ENCODE measurements around the gene GPAM. TPM values are rescaled to one million over a fixed set of nuclear protein-coding genes. Genes with fewer than 3 reads are reported as not detected.
"Not testable (repeated sequence)": the region's sequence is repeated elsewhere in the genome, so short reads cannot be mapped to it uniquely, and the experiment has no call there.

Gene GPAM
- total RNA-seq, 1 experiment from 2014 or later = 5.0 TPM

DNA sequence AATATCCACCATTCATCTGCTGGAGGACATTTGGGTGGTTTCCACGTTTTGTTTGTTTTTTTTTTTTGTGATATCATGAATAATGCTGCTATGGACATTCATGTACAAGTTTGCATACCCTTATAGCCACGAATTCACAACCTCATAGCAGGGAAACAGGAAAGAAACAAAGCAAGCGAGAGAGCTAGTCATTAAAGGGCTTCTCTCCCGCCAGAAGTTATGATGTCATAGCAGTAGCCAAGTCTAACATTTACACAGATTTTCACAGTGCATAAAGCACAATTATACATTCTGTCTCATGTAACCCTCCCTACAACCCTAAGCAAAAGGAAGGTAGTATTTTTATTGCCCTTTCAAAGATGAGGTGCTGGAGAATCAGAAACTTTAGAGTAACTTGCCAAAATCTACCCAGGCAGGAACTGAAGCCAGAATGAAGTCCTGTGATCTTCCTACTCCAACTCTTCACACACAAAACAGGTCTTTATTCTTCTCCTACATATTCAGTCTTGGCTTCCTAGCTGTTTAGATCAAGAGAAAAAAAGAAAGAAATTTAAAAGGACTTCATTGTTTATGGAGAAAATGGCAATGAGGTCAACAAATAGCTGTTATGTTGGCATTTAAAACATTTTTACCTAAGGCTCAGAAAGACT is 33.9 kb upstream of the GPAM start:
- in situ Hi-C loops (cut with HindIII; ENCODE audit: low pct_unique_long_range_greater_than_20kb, low sequenced_read_pairs) = no loop called here
- DNase-seq (ENCODE audit: low read depth) = no peak

DNA sequence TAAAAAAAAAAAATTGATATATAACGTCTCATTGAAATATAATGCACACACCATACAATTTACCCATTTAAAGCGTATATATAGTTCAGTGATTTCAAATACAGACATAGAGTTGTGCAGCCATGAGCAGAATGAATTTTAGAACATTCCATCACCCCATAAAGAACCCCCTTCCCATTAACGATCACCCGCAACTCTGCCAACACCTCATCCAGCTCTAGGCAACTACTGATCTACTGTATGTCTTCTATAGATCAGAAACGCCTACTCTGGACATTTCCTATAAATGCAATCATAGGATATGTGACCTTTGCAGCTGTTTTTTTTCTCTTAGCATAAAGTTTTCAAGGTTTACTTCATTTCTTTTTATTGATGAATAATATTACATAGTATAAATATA is 33.4 kb upstream of the GPAM start:
- DNase-seq (ENCODE audit: low read depth) = no peak
- in situ Hi-C loops (cut with HindIII; ENCODE audit: low pct_unique_long_range_greater_than_20kb, low sequenced_read_pairs) = no loop called here

DNA sequence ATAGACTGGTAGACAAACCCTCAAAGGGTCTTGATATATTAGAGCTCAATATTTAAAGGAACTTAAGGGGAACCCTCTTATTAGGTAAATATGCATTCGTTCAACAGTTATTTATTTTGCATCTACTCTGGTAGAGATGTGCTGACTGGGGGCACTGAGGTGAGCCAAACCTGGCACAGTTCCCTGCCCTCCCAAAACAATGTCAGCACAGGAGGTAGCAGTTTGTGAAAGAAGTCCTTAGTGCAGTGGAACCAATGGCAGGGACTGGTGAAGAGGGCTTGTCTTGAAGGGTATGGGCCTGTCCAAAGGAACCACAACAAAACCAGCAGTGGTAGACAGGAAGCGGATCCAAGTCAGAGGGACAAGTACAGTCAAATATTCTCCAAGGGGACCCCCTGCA is 32.6 kb upstream of the GPAM start:
- DNase-seq (ENCODE audit: low read depth) = no peak
- in situ Hi-C loops (cut with HindIII; ENCODE audit: low pct_unique_long_range_greater_than_20kb, low sequenced_read_pairs) = no loop called here

DNA sequence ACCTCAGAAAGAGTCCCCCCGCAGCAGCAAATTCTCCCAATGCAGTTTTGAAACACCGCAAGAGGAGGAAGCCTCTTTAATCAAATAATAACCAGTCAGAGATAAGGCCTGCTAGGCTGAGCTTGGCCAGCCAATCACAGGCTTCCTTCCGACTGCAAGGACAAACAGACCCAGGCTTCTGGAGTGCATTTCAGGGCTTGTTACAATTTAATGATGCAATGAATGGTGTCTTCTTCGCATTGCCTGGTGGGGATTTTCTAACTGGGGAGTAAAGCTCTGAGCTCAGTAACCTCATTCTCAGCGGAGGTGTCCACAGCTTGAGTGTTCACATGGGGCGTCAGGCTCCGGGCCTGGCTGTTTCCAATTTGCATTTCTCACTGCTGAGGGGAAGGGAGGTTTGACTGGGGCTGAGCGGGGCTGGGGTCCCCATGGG is 31.8 kb upstream of the GPAM start:
- in situ Hi-C loops (cut with HindIII; ENCODE audit: low pct_unique_long_range_greater_than_20kb, low sequenced_read_pairs) = no loop called here
- no peak for DNase-seq (ENCODE audit: low read depth)

DNA sequence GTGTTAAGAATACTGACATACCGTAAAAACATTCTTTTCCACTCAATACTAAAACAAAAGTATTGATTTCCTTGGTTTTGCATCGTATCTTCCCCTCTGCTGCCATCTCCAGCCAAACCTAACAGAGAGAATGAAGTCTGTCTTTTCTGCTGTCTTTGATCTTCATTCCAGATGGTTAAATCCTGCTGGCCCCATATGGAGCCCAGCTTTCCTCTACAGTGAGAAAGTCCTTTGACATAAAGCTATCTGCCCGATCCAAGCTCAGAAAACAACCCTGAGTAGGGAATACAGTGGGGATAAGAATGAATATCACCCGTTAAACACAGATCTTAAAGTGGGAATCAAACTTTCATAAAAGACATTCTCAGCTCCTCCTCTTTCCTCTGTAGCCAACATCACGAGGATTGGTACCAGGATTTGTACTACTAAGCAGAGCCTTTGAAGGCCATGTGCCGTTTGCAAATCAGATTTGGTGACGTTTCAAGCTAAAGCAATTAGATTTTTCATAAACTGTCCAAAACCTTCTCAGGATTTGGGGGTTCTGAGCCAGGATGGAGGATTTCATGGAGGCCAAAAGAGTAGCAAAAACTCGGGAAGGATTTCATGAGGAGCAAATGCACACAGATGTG is 30.8 kb upstream of the GPAM start:
- in situ Hi-C loops (cut with HindIII; ENCODE audit: low pct_unique_long_range_greater_than_20kb, low sequenced_read_pairs) = no loop called here
- no peak for DNase-seq (ENCODE audit: low read depth)

DNA sequence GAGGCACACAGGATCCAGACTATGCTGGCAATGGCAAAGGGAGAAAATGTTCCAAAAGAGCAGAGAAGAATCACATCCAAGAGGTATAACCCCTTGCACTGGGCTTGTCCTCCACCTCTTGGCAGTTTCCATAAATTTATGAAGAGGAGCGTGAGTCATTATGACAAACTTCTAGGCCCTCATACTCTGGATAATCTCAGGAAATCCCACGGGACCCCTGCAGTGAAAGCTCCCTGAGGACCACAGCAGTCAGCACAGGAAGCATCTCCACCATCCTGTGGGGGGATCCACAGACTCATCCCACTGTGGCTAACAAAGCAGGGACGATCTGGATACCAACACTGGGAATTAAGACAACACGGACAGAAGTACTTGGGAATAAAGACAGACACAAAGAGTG is 30.3 kb upstream of the GPAM start:
- in situ Hi-C loops (cut with HindIII; ENCODE audit: low pct_unique_long_range_greater_than_20kb, low sequenced_read_pairs) = no loop called here
- DNase-seq (ENCODE audit: low read depth) = no peak

DNA sequence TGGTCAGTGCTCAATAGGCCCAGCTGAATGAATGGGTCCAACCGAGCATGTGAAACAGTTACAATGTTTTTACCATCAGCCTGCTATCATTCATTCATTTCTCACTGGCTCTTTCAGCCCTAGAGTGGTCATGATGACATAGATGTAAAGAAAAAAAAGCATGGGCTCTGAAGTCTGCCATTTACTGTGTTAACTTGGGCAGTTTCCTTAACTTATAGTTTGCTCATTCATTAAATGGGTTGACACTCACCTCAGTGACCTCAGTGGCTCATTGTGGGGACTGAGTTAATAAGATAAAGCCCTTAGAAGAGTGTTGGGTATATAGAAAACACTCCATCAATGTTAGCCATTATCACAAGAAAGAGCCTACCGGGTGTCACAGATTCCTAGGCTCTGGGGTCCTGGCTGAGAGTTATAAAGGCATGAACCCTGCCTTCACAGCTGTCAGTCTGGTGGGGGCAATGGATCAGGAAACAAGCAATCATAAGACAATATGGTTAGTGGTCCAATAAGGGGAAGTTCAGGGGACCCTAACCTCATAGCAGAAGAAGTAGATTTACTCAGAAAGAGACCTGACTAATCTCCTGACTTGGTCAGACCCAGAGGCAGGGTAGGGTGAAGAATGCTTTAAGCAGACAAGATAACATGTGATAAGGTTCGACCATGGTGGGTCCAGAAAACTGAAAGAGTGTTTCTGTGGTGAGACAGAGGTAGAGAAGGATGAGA is 29.7 kb upstream of the GPAM start:
- no peak for DNase-seq (ENCODE audit: low read depth)

DNA sequence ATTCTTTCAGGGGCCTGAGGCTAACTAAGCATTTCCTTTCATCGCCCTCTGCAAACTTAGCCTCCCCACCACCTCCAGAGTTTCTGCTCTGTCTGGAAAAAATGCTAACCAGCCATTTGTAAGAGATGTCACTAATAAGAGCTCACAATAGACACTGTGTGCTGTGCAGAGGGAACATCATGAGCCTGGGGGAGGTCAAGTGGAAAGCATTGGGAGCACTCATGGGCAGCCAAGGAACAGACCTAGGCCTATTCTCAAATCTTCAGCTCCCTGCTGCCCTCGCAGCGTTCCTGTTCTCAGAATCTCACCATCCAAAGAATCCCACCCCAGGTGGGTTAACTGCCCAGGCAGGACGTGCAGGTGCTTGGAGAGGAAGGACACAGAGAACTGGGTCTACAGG is 27.1 kb upstream of the GPAM start:
- no peak for DNase-seq (ENCODE audit: low read depth)
- in situ Hi-C loops (cut with HindIII; ENCODE audit: low pct_unique_long_range_greater_than_20kb, low sequenced_read_pairs) = no loop called here

More for the DNA sequence above, 29.7 kb upstream of the GPAM start:
- in situ Hi-C loops (cut with HindIII; ENCODE audit: low pct_unique_long_range_greater_than_20kb, low sequenced_read_pairs) = no loop called here

DNA sequence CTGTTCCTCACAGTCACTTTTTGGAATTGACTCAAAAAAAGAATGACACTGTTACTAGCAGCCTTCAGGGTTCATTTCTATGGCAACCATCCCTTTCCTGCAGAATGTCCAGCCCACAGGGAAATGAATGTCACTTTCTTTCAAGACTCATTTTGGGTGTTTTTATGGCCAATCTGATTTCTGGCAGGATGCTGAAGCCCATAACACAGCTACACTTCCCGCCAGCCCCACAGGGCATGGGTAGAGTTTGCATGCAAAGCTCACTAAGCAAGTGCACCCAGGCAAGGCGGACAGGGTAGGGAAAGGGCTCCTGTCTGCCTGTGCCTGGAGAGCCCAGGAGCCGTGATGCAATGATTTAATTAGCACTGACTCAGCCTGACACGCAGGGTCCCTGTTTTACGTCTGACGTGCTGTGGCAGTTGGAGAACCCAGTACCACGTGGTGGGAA is 26.1 kb upstream of the GPAM start:
- in situ Hi-C loops (cut with HindIII; ENCODE audit: low pct_unique_long_range_greater_than_20kb, low sequenced_read_pairs) = no loop called here
- DNase-seq (ENCODE audit: low read depth) = no peak

DNA sequence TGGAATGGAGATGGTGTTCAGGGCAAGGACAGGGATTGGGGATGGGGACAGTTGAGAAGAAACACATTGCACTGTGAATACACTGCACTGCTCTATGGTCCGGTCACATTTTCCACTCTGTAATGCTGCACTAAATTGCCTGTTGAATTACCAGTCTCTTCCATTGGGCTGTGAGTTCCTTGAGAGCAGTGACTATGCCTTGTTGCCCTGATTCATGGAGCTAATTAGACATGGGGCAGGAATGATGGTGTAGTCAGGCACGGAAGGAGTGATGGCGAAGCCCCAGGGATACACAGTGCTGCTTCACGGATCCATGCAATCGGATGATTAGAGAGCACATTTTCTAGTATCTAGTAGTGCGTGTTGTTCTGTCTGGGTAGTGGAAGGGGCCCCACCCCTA is 25.4 kb upstream of the GPAM start:
- in situ Hi-C loops (cut with HindIII; ENCODE audit: low pct_unique_long_range_greater_than_20kb, low sequenced_read_pairs) = no loop called here
- no peak for DNase-seq (ENCODE audit: low read depth)

DNA sequence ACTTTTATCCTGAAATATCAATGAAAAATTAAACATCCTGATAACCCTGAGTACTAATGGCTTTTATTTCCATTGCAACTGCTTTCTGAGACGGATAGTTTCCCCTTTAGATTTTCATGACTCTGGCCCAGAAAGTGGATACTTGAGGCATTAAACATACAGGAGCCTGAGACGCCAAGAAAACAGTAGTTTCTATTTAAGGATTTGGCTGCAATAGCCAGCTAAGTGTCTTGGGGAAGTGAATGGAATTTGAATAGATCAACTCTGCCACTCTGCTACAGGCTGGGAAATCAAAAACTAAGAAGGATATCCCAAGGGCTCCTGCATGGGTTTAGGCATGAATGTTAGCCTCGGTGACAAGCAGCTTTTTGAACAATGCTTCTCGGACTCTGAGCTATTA is 24.7 kb upstream of the GPAM start:
- no peak for DNase-seq (ENCODE audit: low read depth)
- in situ Hi-C loops (cut with HindIII; ENCODE audit: low pct_unique_long_range_greater_than_20kb, low sequenced_read_pairs) = no loop called here

DNA sequence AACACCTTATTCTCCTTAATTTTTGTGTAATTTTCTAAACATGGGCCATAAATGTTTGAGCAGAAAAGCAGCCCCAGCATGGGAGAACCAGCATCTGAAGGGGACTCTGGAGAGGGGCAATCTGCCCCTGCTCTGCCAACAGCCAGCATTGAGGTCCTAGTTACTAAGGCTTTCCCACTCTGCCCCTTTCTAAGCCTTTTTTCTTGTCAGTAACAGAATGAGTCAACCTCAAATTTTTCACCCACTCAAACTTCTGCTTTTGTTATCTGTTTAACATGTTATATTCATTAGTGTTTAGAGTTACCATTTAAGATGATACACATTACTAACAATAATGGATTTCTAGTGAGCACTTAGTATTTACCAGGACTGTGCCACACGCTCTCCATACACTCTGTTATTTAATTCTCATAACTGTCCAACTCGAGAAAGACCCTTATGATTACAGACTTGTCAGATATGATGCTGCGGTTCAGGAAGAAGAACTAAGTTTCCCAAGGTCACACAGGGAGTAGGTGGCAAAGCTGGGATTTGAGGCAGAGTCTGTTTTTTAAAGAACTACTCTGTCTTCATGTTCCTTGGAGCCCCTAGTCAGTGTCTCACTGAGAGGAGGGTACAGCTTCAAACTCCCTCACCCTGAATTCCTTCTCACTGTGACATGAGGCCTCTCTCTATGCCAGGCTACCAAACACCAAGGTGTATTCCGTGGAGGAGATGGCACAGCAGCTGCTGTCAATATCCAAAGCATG is 19.9 kb upstream of the GPAM start:
- no peak for DNase-seq (ENCODE audit: low read depth)
- in situ Hi-C loops (cut with HindIII; ENCODE audit: low pct_unique_long_range_greater_than_20kb, low sequenced_read_pairs) = no loop called here

DNA sequence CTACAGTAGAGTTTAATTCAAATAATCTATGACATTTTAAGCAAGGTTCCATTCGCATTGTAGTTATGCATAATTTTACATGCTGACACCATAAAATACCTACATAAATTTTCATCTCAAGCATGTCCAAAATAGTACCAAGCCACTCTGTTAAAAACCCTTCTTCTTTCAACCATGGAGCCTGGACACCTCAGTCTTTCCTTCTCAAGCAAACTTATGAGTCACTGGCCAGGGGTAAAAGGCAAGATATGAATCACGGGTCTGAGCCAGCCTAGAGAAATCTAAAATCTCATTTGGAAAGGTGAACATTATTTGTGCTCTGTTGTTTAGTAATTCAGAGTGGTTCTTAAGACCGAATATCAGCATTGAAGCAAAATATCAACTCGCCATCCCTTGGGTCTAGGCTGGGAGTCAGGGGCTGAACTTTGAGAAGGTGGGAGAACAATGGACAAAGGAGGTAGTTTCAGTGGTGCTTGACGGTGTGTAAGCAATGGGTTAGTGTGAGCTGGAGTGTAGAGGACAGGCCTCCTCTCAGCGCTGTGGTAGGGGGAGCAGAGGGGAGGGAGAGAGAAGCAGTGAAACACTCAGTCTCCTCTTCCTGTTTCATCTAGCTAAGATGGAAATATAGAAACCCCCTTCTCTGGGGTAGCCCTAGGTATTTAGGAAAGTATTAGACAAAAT is 19.1 kb upstream of the GPAM start:
- in situ Hi-C loops (cut with HindIII; ENCODE audit: low pct_unique_long_range_greater_than_20kb, low sequenced_read_pairs) = no loop called here
- DNase-seq (ENCODE audit: low read depth) = no peak

DNA sequence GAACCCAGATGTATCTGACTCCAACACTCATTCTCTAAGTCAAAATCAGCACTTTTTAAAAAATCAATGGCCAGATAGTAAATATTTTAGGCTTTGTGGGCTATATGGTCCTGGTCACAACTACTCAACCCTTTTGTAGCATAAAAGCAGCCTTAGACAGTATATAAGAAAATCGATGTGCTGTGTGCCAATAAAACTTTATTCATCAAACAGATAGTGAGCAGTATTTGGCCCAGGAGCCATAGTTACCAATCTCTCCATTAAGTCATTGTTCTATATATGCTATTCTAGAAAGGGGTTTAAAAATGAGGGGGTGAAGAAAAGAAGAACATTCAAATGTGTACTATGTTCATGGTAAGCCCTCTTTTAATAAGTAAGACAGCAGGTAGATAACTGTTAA is 18.5 kb upstream of the GPAM start:
- no peak for DNase-seq (ENCODE audit: low read depth)
- in situ Hi-C loops (cut with HindIII; ENCODE audit: low pct_unique_long_range_greater_than_20kb, low sequenced_read_pairs) = no loop called here

DNA sequence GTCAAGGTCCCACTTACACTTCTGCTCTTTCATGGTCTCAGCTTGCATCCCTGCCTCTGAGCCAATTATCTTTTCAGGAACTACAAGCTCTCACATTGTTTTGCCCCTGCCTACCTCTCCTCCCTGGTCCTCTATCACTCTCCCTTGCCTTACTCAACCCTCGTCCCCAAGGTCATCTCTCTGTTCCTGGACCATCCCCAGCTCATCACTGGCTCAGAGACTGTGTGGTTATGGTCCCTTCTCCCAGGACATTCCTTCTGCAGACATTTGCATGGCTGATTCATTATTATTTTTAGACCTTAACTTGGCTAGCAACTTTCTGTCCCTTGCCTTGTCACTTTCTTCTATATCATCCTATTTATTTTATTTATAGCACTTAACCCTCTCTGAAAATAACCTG is 17.8 kb upstream of the GPAM start:
- in situ Hi-C loops (cut with HindIII; ENCODE audit: low pct_unique_long_range_greater_than_20kb, low sequenced_read_pairs) = no loop called here
- DNase-seq (ENCODE audit: low read depth) = no peak

DNA sequence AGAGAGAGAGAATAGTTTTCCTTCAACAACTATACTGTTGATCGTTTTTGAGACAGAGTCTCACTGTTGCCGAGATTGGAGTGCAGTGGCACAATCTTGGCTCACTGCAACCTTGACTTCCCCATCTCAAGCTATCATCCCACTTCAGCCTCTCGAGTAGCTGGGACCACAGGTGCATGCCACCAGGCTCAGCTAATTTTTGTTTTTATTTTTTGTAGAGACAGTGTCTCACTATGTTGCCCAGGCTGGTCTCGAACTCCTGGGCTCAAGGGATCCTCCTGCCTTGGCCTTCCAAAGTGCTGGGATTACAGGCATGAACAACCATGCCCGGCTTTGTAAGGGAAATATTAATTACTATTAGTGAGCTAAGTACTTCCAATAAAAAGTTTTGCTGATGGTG is 16.7 kb upstream of the GPAM start:
- DNase-seq (ENCODE audit: low read depth); in situ Hi-C loops (cut with HindIII; ENCODE audit: low pct_unique_long_range_greater_than_20kb, low sequenced_read_pairs): not testable (repeated sequence)

DNA sequence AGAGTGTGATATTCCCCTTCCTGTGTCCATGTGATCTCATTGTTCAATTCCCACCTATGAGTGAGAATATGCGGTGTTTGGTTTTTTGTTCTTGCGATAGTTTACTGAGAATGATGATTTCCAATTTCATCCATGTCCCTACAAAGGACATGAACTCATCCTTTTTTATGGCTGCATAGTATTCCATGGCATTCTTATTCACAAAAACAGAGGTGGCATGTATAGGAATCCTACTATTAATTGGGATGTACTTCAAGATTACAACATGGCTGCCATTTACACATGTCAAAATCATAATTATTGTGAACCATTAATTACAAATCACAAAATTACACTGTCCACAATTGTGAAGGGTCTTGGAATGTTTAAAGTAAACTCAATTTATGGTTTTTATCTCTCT is 14.1 kb upstream of the GPAM start:
- in situ Hi-C loops (cut with HindIII; ENCODE audit: low pct_unique_long_range_greater_than_20kb, low sequenced_read_pairs); DNase-seq (ENCODE audit: low read depth): not testable (repeated sequence)

DNA sequence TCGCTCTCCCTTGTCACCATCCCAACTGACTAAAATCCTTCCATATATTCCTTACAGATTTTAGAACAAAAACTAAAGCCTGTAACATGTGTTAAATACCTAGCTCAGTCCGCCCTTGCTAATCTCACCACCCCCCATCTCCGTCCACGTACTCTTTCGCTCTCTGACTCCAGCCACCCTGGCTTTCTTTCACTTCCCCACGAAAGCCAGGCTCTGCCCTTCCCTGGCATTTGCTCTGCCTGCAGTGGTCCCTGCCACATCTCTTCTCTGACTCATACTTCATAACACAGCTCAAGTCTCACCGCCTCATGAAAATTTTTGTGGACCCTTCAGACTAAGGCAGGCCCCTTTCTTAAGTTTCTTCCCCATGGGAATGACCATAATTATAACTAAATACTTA is 11.7 kb upstream of the GPAM start:
- in situ Hi-C loops (cut with HindIII; ENCODE audit: low pct_unique_long_range_greater_than_20kb, low sequenced_read_pairs) = no loop called here
- DNase-seq (ENCODE audit: low read depth) = no peak
